ENCODE data around the gene IL17REL. TPM values are rescaled to one million over a fixed set of nuclear protein-coding genes. Genes with fewer than 3 reads are reported as not detected.

Gene IL17REL
- total RNA-seq, 1 donor from 2014 or later, result not detected

GRCh38 chr22:50022171-50022819 is 9.7 kb upstream of the IL17REL start:
- no peak for ATAC-seq

- no peak for ATAC-seq
These were observed 8.0 kb upstream of the IL17REL start for GRCh38 chr22:50020606-50021005.

DNA sequence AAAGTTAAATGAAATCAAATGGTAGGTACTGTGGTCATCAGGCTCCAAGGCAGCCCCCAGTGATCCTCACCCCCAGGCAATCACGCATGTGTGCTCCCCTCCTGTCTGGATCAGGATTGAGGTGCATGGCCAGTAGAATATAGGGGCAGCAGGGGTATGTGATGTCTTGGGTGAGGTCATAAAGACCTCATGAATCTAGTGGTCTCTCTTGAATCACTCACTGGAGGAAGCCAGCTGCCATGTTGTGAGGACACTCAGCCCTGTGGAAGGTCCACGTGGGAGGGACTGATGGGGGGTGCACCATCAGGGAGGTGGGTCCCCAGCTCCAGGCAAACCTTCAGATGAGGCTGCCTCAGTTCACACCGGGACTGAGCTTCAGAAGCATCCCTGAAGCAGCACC is 6.8 kb upstream of the IL17REL start:
- no peak for ATAC-seq

GRCh38 chr22:50018608-50019285 is 6.2 kb upstream of the IL17REL start:
- ATAC-seq, result no peak

DNA sequence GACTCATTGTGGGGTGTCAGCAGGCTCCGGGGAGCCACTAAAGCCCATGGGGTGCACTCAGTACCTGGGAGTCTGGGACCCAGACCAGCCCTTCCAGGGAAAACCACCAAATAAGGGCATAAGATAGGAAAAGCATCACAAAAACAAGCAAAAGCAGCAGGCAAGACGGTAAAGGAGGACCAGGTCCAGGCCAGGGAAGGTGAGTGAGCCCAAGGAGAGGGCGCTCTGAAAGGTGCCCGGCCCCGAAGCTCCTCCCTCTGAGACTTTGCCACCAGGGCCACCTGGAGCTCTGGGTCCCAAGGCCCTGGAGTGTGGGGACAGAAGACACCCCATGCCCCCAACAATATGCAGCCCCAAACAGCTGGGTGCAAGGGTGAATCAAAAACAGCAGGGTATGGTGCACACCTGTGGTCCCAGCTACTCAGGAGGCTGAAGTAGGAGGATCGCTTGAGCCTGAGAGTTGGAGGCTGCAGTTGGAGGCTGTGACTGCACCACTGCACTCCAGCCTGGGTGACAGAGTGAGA is 5.2 kb upstream of the IL17REL start:
- no peak for ATAC-seq

- ATAC-seq, result peak; percentile 66
These were observed 4.6 kb upstream of the IL17REL start for GRCh38 chr22:50016988-50017700.

DNA sequence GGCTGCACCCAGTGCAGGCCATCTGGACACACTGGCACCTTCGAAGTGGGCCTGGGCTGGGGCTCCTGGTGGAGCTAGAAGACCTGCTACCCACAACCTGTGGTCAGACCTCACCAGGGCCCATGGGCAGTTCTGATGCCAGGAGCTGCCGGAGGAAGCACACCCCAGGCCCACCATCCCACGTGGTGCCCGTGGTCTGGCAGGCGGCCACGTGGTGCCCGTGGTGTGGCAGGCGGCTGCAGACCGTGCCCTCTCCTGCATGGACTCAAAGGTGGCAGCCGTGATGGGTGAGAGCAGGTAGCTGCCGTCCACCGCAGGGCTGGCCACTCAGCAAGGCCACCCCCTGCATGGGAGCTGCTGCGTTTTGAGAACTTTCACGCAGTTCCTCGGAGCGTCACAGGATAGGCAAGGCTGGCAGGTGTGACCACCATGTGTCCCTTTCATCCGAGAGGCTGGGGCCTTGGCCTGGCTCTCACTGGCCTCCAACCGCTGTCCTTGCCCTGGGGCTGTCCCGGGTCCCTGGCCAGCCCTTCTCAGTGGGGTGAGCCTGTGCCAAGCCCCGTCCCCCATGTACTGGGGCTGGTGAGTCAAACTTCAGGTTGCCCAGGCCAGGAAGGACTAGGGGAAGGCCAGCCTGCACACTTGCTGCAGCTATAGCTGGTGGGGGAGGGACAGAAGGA is 3.9 kb upstream of the IL17REL start:
- no peak for ATAC-seq

GRCh38 chr22:50015451-50016307 is 3.1 kb upstream of the IL17REL start:
- ATAC-seq, result no peak

GRCh38 chr22:50014655-50015401 is 2.3 kb upstream of the IL17REL start:
- ATAC-seq, result no peak

GRCh38 chr22:50014053-50014501 is 1.5 kb upstream of the IL17REL start:
- no peak for ATAC-seq

- ATAC-seq, result no peak
These were observed 936 bp downstream of the IL17REL start for GRCh38 chr22:50011447-50012210.

DNA sequence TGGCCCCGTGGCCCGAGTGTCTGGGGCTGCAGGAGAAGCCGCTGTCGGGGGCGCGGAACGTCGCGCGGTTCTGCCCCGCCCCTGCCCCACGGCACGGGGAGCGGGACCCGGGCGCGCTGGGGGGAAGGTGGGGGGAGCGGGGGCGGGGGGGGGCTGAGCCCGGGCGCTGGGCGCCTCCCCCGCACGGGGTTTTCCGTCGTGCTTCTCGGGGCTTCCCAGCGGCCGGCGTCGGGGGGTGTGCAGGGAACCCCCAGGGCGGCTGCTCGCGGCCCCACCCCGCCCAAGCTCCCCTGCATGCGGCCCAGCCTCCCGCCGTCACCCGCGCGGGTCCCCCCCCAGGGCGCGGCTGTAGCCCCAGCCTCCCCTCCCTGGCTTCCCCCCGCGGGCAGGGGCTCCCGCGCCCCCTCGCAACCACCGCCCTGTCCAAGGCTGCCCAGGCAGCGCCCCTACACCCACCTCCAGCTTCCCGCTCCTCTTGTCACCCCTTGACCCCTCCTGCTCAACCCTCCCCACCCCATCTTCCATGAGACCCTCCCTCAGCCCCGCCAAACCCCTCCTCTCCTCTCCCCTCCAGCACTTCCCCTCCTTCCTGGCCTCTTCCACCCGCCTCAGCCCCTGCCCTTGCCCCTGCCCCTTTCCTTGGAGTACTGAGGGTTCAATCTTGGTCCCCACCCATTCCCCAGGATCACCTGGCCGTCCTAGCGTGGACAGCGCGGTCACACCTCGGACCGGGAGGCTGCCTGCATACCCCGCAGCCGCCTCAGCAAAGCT is 1.7 kb downstream of the IL17REL start:
- ATAC-seq, result no peak

DNA sequence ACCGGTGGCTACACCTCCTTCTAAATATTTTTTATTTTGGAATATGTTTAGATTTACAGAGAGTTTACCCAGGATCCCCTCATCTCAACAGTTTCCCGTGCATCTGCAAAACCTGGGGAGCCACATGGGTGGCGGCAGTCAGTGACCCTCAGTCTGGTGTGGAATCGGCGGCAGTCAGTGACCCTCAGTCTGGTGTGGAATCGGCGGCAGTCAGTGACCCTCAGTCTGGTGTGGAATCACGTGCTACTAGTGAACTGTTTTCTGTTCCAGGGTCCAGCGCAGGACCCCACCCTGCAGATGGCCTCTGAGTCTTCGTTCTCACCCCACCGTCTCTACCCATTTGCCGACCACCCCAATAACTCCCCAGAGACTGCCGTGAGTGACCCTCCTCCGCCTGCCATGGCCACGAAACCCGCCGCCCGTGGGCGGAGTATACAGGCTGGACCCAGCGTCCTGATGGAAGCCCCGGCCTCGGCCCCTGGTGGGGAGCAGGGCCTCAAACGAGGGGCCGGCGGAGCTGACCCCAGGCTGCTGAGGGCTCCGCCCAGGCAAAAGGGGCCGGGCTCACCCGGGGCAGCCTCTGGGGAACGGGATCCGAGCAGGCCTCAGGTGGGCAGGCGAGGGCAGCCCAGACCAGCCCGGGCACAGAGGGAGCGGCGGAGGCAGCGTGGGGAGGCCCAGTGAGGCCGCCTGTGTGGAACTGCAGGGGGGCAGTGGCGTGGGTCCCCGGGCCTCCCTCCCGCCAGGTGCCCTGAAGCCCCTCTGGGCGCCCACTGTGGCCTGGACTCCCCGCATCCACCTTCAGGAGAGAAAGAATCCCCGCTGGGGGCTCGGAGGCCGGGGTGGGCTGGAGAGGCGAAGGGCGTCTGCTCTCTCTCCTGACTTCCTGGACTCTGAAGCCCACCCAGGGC is 2.5 kb downstream of the IL17REL start:
- ATAC-seq, result peak; percentile 37

DNA sequence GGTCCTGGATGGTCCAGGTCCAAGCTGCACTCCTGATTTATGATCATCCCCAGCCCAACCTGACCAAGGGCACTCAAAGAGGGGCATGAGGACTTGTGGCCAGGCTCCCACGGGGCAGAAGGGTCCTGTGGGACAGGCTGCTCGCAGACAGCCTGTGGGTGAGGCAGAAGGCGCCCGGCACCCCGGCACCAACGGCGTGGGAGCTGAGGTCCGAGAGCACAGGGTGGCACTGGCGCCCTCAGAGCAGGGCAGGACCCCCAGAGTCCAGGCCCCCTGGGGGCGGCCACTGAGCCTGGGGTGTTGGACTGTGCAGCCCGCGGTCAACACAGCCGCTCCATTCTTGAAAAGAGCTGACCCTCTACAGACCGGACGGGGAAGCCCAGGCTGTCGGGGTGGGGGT is 3.3 kb downstream of the IL17REL start:
- ATAC-seq, result no peak

- no peak for ATAC-seq
These were observed 4.2 kb downstream of the IL17REL start for GRCh38 chr22:50008151-50009040.

GRCh38 chr22:50007057-50007511 is 5.5 kb downstream of the IL17REL start:
- ATAC-seq, result no peak

DNA sequence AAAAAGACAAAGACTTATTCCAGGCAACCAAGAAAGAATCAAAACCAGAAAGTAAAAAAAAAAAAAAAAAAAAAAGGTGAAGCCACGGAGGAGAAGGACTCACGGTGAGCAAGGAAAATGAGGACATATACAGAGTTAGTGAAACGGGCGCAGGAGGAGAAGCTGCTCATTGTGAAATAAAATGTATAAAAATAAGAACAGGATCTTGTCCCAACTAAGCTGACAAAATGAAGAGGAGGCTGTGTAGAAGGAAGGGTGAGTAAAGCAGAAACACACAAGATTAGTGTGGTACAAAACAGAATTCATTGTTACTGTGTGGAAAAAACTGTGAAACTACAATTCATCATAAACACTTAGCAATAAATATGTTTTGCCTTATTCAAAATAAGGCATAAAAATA is 7.6 kb downstream of the IL17REL start:
- no peak for ATAC-seq

Data from esophagus mucosa (tissue), 1 donor.